AG09309 (cell line): ENCODE results near the gene ADCY6.

ENCODE experiments used
- DNase-seq: peaks from one replicate; pipeline ENCODE4 v3.0.0-alpha.2; 2010; ENCODE audit warnings: low read depth
- H3K4me3 ChIP-seq: 2 replicates; pipeline ENCODE4 v1.5.1; 2011; ENCODE audit warnings: mild to moderate bottlenecking, low read depth, low read length, moderate library complexity; ENCODE audit not compliant: control insufficient read depth
- CTCF ChIP-seq: IDR thresholded peaks from 2 replicates; pipeline ENCODE4 v1.5.1; 2011; ENCODE audit warnings: mild to moderate bottlenecking, low read depth, low read length, inconsistent platforms; ENCODE audit not compliant: insufficient read depth, control insufficient read depth; ENCODE audit errors: missing control alignments

ADCY6 gene

GRCh38 chr12:48765753-48766162 is 23.1 kb downstream of the ADCY6 start:
- no peak for DNase-seq
- H3K4me3 ChIP-seq, result no peak overlapping the region
- no peak for TF ChIP-seq CTCF

- no peak for DNase-seq
- TF ChIP-seq CTCF, result no peak
These were observed 24.4 kb downstream of the ADCY6 start for GRCh38 chr12:48764521-48764920.

GRCh38 chr12:48758737-48759136 is 30.2 kb downstream of the ADCY6 start:
- no peak overlapping the region for H3K4me3 ChIP-seq
- no peak for DNase-seq
- TF ChIP-seq CTCF, result no peak

More at GRCh38 chr12:48764521-48764920, 24.4 kb downstream of the ADCY6 start:
- H3K4me3 ChIP-seq, result no peak overlapping the region

GRCh38 chr12:48758186-48758585 is 30.7 kb downstream of the ADCY6 start:
- H3K4me3 ChIP-seq, result no peak overlapping the region
- TF ChIP-seq CTCF, result no peak
- no peak for DNase-seq

- no peak overlapping the region for H3K4me3 ChIP-seq
- DNase-seq, result no peak
- TF ChIP-seq CTCF, result no peak
These were observed 38.0 kb downstream of the ADCY6 start for GRCh38 chr12:48750769-48751356.

GRCh38 chr12:48750215-48750614 is 38.7 kb downstream of the ADCY6 start:
- H3K4me3 ChIP-seq, result no peak overlapping the region
- DNase-seq, result no peak
- no peak for TF ChIP-seq CTCF

GRCh38 chr12:48744251-48745008 is 44.5 kb downstream of the ADCY6 start:
- no peak for DNase-seq
- TF ChIP-seq CTCF, result no peak
- H3K4me3 ChIP-seq, result no peak overlapping the region
